PC-9 (cell line): ENCODE data around the gene RPTOR. TPM values are rescaled to one million over a fixed set of nuclear protein-coding genes. Genes with fewer than 3 reads are reported as not detected.

Source experiments
- BruUV-seq: library from RNA; stranded (reverse); fragments of 400-500 nt; replicated peaks from 2 replicates; lab custom pipeline; 2021; lab: Mats Ljungman, UMichigan
- CTCF ChIA-PET: fragments of 300-600 bp; sonication (Branson Sonifier 250); formaldehyde crosslinking; loops from one replicate; lab custom pipeline; 2022; ENCODE audit warnings: antibody characterized with exemption; lab: Charles Lee
- POLR2A ChIA-PET: fragments of 300-600 bp; sonication (Branson Sonifier 250); formaldehyde crosslinking; loops from one replicate; lab custom pipeline; 2022; ENCODE audit warnings: antibody characterized with exemption; ENCODE audit not compliant: unreplicated experiment; lab: Charles Lee
- DNase-seq, 2 experiments: peaks; one replicate each; pipeline versions ENCODE4 v3.0.0 to v3.0.0-alpha.2; 2015 to 2022; ENCODE audit warnings: mixed read lengths in 1 of 2
- H2AFZ ChIP-seq: fragments of 200-600 bp; sonication (generic); 2 replicates; pipeline ENCODE4 v1.8.1; 2017; ENCODE audit warnings: antibody characterized with exemption
- H3F3A ChIP-seq: fragments of 200-600 bp; sonication (generic); 2 replicates; pipeline ENCODE4 v1.8.1; 2017; ENCODE audit warnings: antibody characterized with exemption, mild to moderate bottlenecking, low read depth; ENCODE audit not compliant: insufficient read depth
- H3K27ac ChIP-seq: fragments of 200-600 bp; sonication (generic); 2 replicates; pipeline ENCODE4 v1.6.1; 2016; ENCODE audit warnings: mixed run types
- H3K27me3 ChIP-seq: fragments of 200-600 bp; sonication (generic); 2 replicates; pipeline ENCODE4 v1.6.1; 2016; ENCODE audit warnings: low read depth, mixed run types; ENCODE audit not compliant: insufficient read depth
- H3K36me3 ChIP-seq: fragments of 200-600 bp; sonication (generic); 2 replicates; pipeline ENCODE4 v1.6.1; 2016; ENCODE audit warnings: low read depth, mixed run types
- H3K4me1 ChIP-seq: fragments of 200-600 bp; sonication (generic); replicated peaks from 2 replicates; pipeline ENCODE4 v1.6.1; 2016; ENCODE audit warnings: mixed run types; ENCODE audit not compliant: insufficient read depth
- H3K4me2 ChIP-seq: fragments of 200-600 bp; sonication (generic); 2 replicates; pipeline ENCODE4 v1.6.1; 2017; ENCODE audit warnings: mixed run types
- H3K4me3 ChIP-seq: fragments of 200-600 bp; sonication (generic); 2 replicates; pipeline ENCODE4 v1.6.1; 2016; ENCODE audit warnings: mixed run types
- H3K79me2 ChIP-seq: fragments of 200-600 bp; sonication (generic); 2 replicates; pipeline ENCODE4 v1.6.1; 2017; ENCODE audit warnings: low read depth, mixed run types
- H3K9me2 ChIP-seq: fragments of 200-600 bp; sonication (generic); 2 replicates; pipeline ENCODE4 v1.8.1; 2017; ENCODE audit warnings: mild to moderate bottlenecking; ENCODE audit not compliant: insufficient read depth
- H3K9me3 ChIP-seq: fragments of 200-600 bp; sonication (generic); 2 replicates; pipeline ENCODE4 v1.8.1; 2016; ENCODE audit warnings: low read depth; ENCODE audit not compliant: insufficient read depth
- H4K20me1 ChIP-seq: fragments of 200-600 bp; sonication (generic); 2 replicates; pipeline ENCODE4 v1.8.1; 2017; ENCODE audit not compliant: insufficient read depth
- CTCF ChIP-seq: fragments of 200-600 bp; sonication (generic); conservative IDR thresholded peaks from 2 replicates; pipeline ENCODE4 v1.6.1; 2017; ENCODE audit warnings: mixed run types, antibody characterized with exemption, mild to moderate bottlenecking, moderate library complexity
- EZH2 ChIP-seq: fragments of 200-600 bp; sonication (generic); IDR thresholded peaks from 2 replicates; pipeline ENCODE4 v1.8.0; 2017; ENCODE audit warnings: antibody characterized with exemption, low read depth
- intact Hi-C: fragments of 100-400 bp; cut with micrococcal nuclease; formaldehyde crosslinking; loops from one replicate; pipeline ENCODE4 v1.10.0; 2022; ENCODE audit not compliant: unreplicated experiment
- total RNA-seq: library from RNA; stranded (reverse); gene quantifications from 2 replicates; pipeline ENCODE4 v1.2.3, GENCODE V29; 2021

Gene RPTOR
- total RNA-seq, 1 experiment from 2014 or later, result 50.8 TPM

GRCh38 chr17:80851277-80851925 lies 306.8 kb downstream of the RPTOR start:
- no peaks in the 10 kb centered on the region for H4K20me1 ChIP-seq
- no peak overlapping the region for H3K4me2 ChIP-seq
- H2AFZ ChIP-seq, result no peak overlapping the region
- H3K4me1 ChIP-seq, result peaks cover 16% of the 10 kb centered on the region
- no peaks in the 10 kb centered on the region for H3K36me3 ChIP-seq
- H3F3A ChIP-seq, result peaks cover 8% of the 10 kb centered on the region
- no peaks in the 10 kb centered on the region for H3K9me2 ChIP-seq
- no peaks in the 10 kb centered on the region for H3K79me2 ChIP-seq
- H3K27me3 ChIP-seq, result no peaks in the 10 kb centered on the region
- H3K27ac ChIP-seq, result no peak overlapping the region
- BruUV-seq, result no TSS peak
- CTCF ChIA-PET, result no interaction called here
- no peak overlapping the region for H3K4me3 ChIP-seq
- no peak for DNase-seq
- POLR2A ChIA-PET, result no interaction called here
- intact Hi-C loops, result no loop called here
- TF ChIP-seq EZH2 (no peak), CTCF (no peak)
- H3K9me3 ChIP-seq, result no peaks in the 10 kb centered on the region

GRCh38 chr17:80852476-80853015 lies 307.9 kb downstream of the RPTOR start:
- no peaks in the 10 kb centered on the region for H3K27me3 ChIP-seq
- ChIA-PET CTCF (no interaction called here), POLR2A (no interaction called here)
- no peaks in the 10 kb centered on the region for H3K9me3 ChIP-seq
- H3F3A ChIP-seq, result peaks cover 8% of the 10 kb centered on the region
- no peaks in the 10 kb centered on the region for H3K9me2 ChIP-seq
- intact Hi-C loops, result no loop called here
- DNase-seq, result no peak
- no TSS peak for BruUV-seq
- no peak overlapping the region for H3K4me2 ChIP-seq
- no peaks in the 10 kb centered on the region for H3K36me3 ChIP-seq
- H3K4me1 ChIP-seq, result peaks cover 23% of the 10 kb centered on the region
- H2AFZ ChIP-seq, result no peak overlapping the region
- no peaks in the 10 kb centered on the region for H4K20me1 ChIP-seq
- H3K79me2 ChIP-seq, result no peaks in the 10 kb centered on the region
- no peak overlapping the region for H3K27ac ChIP-seq
- H3K4me3 ChIP-seq, result no peak overlapping the region
- TF ChIP-seq EZH2 (no peak), CTCF (no peak)

- H3K4me2 ChIP-seq, result no peak overlapping the region
- H3F3A ChIP-seq, result peaks cover 8% of the 10 kb centered on the region
- no peaks in the 10 kb centered on the region for H3K9me2 ChIP-seq
- no peaks in the 10 kb centered on the region for H4K20me1 ChIP-seq
- BruUV-seq, result no TSS peak
- ChIA-PET CTCF (no interaction called here), POLR2A (no interaction called here)
- no peak for DNase-seq
- no peak for TF ChIP-seq CTCF
- no peak for TF ChIP-seq EZH2
- H3K27me3 ChIP-seq, result no peaks in the 10 kb centered on the region
- H3K36me3 ChIP-seq, result no peaks in the 10 kb centered on the region
- no peaks in the 10 kb centered on the region for H3K79me2 ChIP-seq
- H2AFZ ChIP-seq, result no peak overlapping the region
- H3K9me3 ChIP-seq, result no peaks in the 10 kb centered on the region
- no peak overlapping the region for H3K27ac ChIP-seq
- peaks cover 23% of the 10 kb centered on the region for H3K4me1 ChIP-seq
- H3K4me3 ChIP-seq, result no peak overlapping the region
- intact Hi-C loops, result no loop called here
Observed at GRCh38 chr17:80853076-80853475, 308.4 kb downstream of the RPTOR start.
